NCI-H2171 treated with DMSO at 0.1 percent for 48 hours (cell line): ENCODE data around the gene CCDC39.
"Not testable (repeated sequence)": the region's sequence is repeated elsewhere in the genome, so short reads cannot be mapped to it uniquely, and the experiment has no call there.

Source experiments
- DNase-seq: peaks from one replicate; lab custom pipeline; 2025; lab: John Stamatoyannopoulos, UW

The CCDC39 gene

DNA sequence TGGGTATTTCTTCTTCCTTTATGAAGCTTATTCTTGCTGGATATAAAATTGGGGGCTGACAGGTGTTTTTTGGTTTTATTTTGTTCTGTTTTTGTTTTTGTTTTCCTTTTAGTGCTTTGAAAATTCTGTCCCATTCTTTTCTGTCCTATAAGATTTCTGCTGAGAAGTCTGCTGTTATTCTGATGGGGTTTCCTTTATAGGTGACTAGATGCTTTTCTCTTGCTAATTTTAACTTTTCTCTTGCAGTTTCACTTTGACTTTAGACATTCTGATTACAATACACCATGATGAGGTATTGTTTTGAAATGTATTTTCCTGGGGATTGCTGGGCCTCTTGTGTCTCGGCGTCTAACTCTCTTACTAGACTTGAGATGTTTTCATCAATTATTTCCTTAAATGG lies 54.6 kb downstream of the CCDC39 start:
- no peak for DNase-seq

GRCh38 chr3:180619723-180620122 lies 59.6 kb downstream of the CCDC39 start:
- no peak for DNase-seq

GRCh38 chr3:180618563-180618962 lies 60.7 kb downstream of the CCDC39 start:
- not testable (repeated sequence) for DNase-seq

DNA sequence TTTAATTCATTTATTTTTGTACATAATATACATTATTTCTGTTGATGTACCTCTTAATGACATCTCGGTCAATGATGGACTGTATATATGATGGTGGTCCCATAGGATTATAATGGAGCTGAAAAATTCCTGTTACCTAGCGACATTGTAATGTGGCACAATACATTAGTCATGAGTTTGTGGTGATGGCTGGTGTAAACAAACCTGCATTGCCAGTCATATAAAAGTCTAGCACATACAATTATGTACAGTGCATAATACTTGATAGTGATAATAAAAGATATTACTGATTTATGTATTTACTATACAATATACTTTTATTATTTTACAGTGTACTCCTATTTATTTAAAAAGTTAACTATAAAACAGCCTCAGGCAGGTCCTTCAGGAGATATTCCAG lies 62.2 kb downstream of the CCDC39 start:
- no peak for DNase-seq

GRCh38 chr3:180615954-180616353 lies 63.3 kb downstream of the CCDC39 start:
- peak; percentile 56 for DNase-seq

- no peak for DNase-seq
Observed at GRCh38 chr3:180612364-180612763, 66.9 kb downstream of the CCDC39 start.

- no peak for DNase-seq
Observed at GRCh38 chr3:180611006-180611405, 68.3 kb downstream of the CCDC39 start.

- DNase-seq = peak; percentile 99
Observed at GRCh38 chr3:180601688-180602666, 77.3 kb downstream of the CCDC39 start, which contains the start of gene TTC14. TTC14 (plus strand) TSS chr3:180602163; CDS start chr3:180602262, 99 bp downstream.

DNA sequence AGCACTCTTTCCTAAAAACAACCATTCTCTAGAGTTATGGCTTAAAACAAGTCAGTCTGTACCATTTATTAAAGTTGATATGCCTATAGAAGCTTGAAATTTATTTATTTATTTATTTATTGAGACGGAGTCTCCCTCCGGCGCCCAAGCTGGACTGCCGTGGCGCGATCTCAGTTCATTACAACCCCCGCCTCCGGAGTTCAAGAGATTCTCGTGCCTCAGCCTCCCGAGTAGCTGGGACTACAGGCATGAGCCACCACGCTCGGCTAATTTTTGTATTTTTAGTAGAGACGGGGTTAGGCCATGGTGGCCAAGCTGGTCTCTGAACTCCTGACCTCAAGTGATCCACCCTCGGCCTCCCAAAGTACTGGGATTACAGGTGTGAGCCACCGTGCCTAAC lies 78.8 kb downstream of the CCDC39 start:
- DNase-seq = no peak

GRCh38 chr3:180595559-180595935 lies 83.7 kb downstream of the CCDC39 start:
- no peak for DNase-seq

GRCh38 chr3:180594631-180595558 lies 84.4 kb downstream of the CCDC39 start:
- peak; percentile 81 for DNase-seq

DNA sequence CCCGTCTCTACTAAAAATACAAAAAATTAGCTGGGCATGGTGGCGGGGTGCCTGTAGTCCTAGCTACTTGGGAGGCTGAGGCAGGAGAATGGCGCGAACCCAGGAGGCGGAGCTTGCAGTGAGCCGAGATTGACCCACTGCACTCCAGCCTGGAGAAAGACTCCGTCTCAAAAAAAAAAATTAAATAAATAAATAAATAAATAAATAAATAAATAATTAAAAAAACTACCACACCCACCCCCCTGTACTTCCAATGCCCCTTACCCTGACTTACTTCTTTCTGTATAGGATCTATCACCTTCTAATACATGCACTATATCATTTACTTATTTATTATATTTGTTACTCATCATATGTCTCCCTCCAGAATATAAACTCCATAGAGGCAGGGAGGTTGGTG lies 85.7 kb downstream of the CCDC39 start:
- DNase-seq = not testable (repeated sequence)

DNA sequence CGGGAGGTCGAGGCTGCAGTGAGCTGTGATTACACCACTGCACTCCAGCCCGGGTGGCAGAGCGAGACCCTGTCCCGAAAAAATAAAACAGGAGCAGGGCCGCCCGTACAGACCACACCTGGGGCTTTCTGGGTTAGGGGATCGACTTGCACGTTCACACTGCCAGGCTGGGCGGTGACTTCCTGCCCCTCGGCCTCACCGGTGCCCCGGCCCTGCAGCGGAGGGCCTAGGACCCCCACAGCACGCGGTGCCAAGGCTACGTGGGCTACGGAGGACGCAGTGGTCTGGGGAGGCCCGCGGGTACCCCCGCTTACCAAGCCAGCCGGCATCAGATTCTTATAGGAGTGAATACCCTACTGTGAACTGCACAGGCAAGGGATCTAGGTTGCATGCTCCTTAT lies 88.9 kb downstream of the CCDC39 start:
- DNase-seq = no peak

DNA sequence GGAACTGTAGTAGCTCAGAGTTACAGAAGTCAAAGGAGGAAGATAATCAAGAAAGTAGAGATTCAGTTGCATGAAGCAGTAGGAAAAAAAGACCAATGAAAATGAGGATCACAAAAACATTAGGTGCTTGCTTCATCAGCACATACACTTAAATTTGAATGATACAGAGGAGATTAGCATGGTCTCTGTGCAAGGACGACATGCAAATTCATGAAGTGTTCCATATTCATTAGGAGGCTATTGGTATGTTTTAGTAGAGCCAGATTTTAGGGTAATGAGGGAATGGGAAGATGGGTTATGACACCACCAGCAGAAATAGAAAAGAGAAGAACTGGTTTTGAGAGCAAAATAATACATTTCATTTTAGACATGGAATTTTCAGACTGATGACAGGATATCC lies 98.4 kb downstream of the CCDC39 start:
- no peak for DNase-seq

GRCh38 chr3:180575571-180575970 lies 103.7 kb downstream of the CCDC39 start:
- no peak for DNase-seq

DNA sequence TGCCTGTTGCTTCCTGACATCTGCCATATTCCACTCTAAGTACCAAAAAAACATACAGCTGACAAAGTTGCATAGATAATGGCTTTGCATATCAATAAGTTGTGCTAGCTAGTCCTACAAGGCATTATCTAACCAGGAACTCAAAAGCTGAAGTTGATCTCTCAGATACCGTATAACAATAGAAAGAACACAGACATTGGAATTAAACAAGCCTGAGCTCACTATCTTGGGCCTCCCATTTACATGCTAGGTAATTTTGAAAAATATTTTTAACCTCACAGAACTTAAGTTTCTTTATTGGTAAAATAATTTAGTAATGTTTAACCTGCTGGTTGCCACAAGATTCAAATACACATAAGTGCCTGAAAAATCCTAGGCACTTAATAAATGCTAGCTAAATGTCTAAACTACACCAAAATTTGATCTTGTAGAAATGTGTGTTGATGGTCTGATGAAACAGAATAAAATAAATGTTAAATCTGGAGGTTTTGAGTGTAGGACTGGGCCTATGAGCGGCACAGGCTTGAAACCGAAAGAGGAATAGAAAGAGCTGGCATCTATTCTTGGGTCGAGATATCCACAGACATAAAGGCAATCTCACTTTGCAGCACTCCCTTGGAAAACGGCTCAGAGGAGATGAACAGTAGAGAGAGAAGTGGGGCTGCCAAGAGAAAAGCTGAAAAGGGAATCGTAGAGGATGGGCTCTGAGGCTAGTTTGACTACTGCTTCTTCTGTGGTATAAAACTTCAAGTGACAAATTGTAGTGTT lies 107.3 kb downstream of the CCDC39 start:
- peak; percentile 79 for DNase-seq

DNA sequence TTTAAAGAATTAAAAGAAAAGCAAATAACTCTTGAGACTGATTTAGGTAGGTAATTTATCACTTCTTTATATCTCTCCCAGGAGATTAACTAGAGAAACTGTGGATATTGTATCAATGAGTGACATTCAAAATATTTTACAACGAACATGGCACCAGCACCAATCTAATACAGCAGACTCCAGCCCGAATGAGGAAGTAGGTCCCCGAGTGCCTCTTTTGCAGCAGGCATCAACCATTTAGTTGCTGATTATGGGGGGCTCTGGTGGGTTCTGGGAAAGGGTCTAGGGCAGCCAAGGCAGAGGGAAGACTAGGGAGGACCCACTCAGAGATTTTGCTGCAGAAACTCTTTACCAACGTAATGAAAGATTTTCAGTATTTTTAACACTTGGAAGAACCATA lies 109.1 kb downstream of the CCDC39 start:
- DNase-seq = no peak

DNA sequence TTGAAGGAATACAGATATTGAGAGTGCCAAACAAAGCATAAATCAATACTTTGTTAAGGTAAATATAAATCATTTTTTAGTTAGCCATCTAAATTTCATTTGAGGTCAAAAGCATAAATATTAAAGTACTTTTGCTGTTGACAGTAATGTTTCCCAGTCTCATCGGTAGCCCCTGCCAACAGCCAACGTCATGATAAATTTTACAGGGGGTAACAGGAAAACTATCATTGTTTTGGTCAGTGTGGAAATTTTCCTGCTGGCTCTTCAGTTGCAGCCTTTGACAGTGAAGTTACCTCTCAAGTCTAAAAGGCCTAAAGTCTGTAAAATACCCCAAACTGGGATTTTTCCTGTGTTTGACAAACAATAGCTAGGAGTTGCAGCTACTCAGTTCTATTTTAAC lies 114.6 kb downstream of the CCDC39 start:
- no peak for DNase-seq
